GM23248 (cell line): ENCODE measurements around the gene HSD3B1.

Experiments used
- EZH2 ChIP-seq: fragments of 200-600 bp; sonication (generic); IDR thresholded peaks from 2 replicates; pipeline ENCODE4 v1.6.1; 2018; ENCODE audit warnings: antibody characterized with exemption, mild to moderate bottlenecking; ENCODE audit not compliant: insufficient read depth, poor library complexity, severe bottlenecking
- EZH2phosphoT487 ChIP-seq: fragments of 200-600 bp; sonication (generic); IDR thresholded peaks from 2 replicates; pipeline ENCODE4 v1.6.1; 2018; ENCODE audit warnings: antibody characterized with exemption, moderate library complexity, mild to moderate bottlenecking, low read depth; ENCODE audit not compliant: insufficient read depth

DNA sequence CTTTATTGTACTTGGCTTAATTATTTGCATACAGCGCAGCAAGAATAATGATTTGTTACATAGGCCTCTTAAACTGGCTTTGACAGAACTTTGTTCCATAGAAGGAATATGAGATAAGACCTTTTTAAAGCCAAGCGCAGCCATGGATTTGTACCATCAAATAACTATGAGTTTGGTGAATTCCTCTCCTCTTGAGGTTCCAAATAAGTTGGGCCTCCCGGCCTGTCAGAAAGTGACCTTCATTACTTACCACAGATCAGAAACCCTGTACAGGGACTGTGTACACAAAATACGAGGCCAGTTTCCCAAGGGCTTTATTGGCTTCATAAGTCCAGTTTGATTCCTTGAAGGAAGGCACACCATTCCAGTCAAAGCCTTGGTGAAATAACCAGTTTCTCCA, 21.8 kb upstream of the HSD3B1 start:
- TF ChIP-seq EZH2phosphoT487 (no peak), EZH2 (no peak)
